CD4-positive, alpha-beta T cell treated with Interleukin-21 for 1 hour (primary cell): ENCODE measurements around the gene DTX3.
"Not testable (repeated sequence)": the region's sequence is repeated elsewhere in the genome, so short reads cannot be mapped to it uniquely, and the experiment has no call there.

Experiments used
- DNase-seq: peaks from one replicate; pipeline ENCODE4 v3.0.0-alpha.2; 2020

Gene DTX3

GRCh38 chr12:57607958-57608663 is 3.5 kb downstream of the DTX3 start:
- DNase-seq: no peak

- DNase-seq: no peak
These were observed 4.6 kb downstream of the DTX3 start for GRCh38 chr12:57609101-57609780.

- DNase-seq: no peak
These were observed 5.3 kb downstream of the DTX3 start for GRCh38 chr12:57609781-57610553.

- DNase-seq: no peak
These were observed 6.0 kb downstream of the DTX3 start for GRCh38 chr12:57610554-57611107.

- peak; percentile 50 for DNase-seq
These were observed 6.6 kb downstream of the DTX3 start, which contains the start of gene ARHGEF25 for GRCh38 chr12:57611108-57611826. Gene ARHGEF25 (plus strand): TSS chr12:57611435. CDS start chr12:57611895, 460 bp downstream.

GRCh38 chr12:57611827-57612710 is 7.4 kb downstream of the DTX3 start:
- no peak for DNase-seq

- no peak for DNase-seq
These were observed 8.2 kb downstream of the DTX3 start for GRCh38 chr12:57612711-57613426.

GRCh38 chr12:57613427-57614109 is 8.9 kb downstream of the DTX3 start:
- no peak for DNase-seq

- DNase-seq: no peak
These were observed 9.7 kb downstream of the DTX3 start for GRCh38 chr12:57614178-57614947.

GRCh38 chr12:57614948-57615500 is 10.4 kb downstream of the DTX3 start:
- no peak for DNase-seq

GRCh38 chr12:57615637-57616036 is 11.0 kb downstream of the DTX3 start:
- no peak for DNase-seq

GRCh38 chr12:57616383-57617101 is 11.9 kb downstream of the DTX3 start:
- DNase-seq: no peak

GRCh38 chr12:57617942-57618341 is 13.3 kb downstream of the DTX3 start:
- DNase-seq: no peak

GRCh38 chr12:57618431-57618830 is 13.8 kb downstream of the DTX3 start:
- DNase-seq: not testable (repeated sequence)

- no peak for DNase-seq
These were observed 14.4 kb downstream of the DTX3 start for GRCh38 chr12:57618966-57619433.

- DNase-seq: peak; percentile 33
These were observed 15.0 kb downstream of the DTX3 start for GRCh38 chr12:57619434-57620244.

- no peak for DNase-seq
These were observed 15.8 kb downstream of the DTX3 start for GRCh38 chr12:57620245-57620935.
